Lung (tissue), 12 donors: ENCODE data around the gene NLRP8. TPM values are rescaled to one million over a fixed set of nuclear protein-coding genes. Genes with fewer than 3 reads are reported as not detected.
"Not testable (repeated sequence)": the region's sequence is repeated elsewhere in the genome, so short reads cannot be mapped to it uniquely, and the experiment has no call there.

Source experiments
- ATAC-seq: fragments of 200-7000 bp; cut with Tn5 transposase; one replicate; pipeline ENCODE4 v1.9.1; 2020; ENCODE audit warnings: moderate number of reproducible peaks; ENCODE audit not compliant: insufficient read depth, low FRiP score
- DNase-seq, 3 donors: peaks; one replicate each; pipeline ENCODE4 v3.0.0-alpha.2; 2013 to 2017
- H3K27ac ChIP-seq, 2 donors: one replicate each; pipeline ENCODE4 v1.5.1; 2013; ENCODE audit warnings: mild to moderate bottlenecking in 2 of 2, moderate library complexity in 2 of 2, control low read depth in 1 of 2, inconsistent platforms in 1 of 2, low read depth in 1 of 2, low read length in 1 of 2
- H3K27me3 ChIP-seq, 3 donors: one replicate each; pipeline ENCODE4 v1.5.1; 2013; ENCODE audit warnings: low read length in 2 of 3; ENCODE audit not compliant: control insufficient read depth in 3 of 3, insufficient read depth in 3 of 3
- H3K36me3 ChIP-seq, 4 donors: one replicate each; pipeline ENCODE4 v1.5.1; 2013; ENCODE audit warnings: low read length in 4 of 4, mild to moderate bottlenecking in 1 of 4, moderate library complexity in 1 of 4; ENCODE audit not compliant: control insufficient read depth in 4 of 4, insufficient read depth in 4 of 4
- H3K4me1 ChIP-seq, 5 donors: one replicate each; pipeline ENCODE4 v1.5.1; 2013; ENCODE audit warnings: low read length in 5 of 5, mild to moderate bottlenecking in 2 of 5, moderate library complexity in 1 of 5; ENCODE audit not compliant: control insufficient read depth in 5 of 5, insufficient read depth in 5 of 5
- H3K4me3 ChIP-seq: one replicate; pipeline ENCODE4 v1.5.1; 2013; ENCODE audit warnings: mild to moderate bottlenecking, control low read depth, moderate library complexity
- H3K9ac ChIP-seq, 2 donors: one replicate each; pipeline ENCODE4 v1.5.1; 2013; ENCODE audit warnings: low read length in 2 of 2, control low read depth in 1 of 2; ENCODE audit not compliant: insufficient read depth in 1 of 2
- H3K9me3 ChIP-seq, 4 donors: one replicate each; pipeline ENCODE4 v1.5.1; 2013; ENCODE audit warnings: low read length in 3 of 4, mild to moderate bottlenecking in 1 of 4, moderate library complexity in 1 of 4; ENCODE audit not compliant: control insufficient read depth in 4 of 4, insufficient read depth in 3 of 4
- CTCF ChIP-seq: IDR thresholded peaks from 2 replicates; pipeline ENCODE4 v1.5.1; 2012; ENCODE audit warnings: mild to moderate bottlenecking; ENCODE audit errors: control extremely low read depth, extremely low read depth
- whole genome bisulfite sequencing, 2 donors: extraction: QIAGEN DNeasy Blood & Tissue Kit; methylation state at CpG; one replicate each; pipeline ENCODE4 v1.1.7; 2013; 5-methylcytosine and 5-hydroxymethylcytosine counted together
- polyA plus RNA-seq, 2 donors: library from polyadenylated mRNA; stranded (reverse); fragments of 200-250 nt; gene quantifications; one replicate each; pipeline ENCODE4 v1.2.1, GENCODE V29; 2013
- total RNA-seq, 2 donors: library from RNA; depleted of rRNA in 1 of 2; stranded (reverse); fragments of >200 nt in 1 of 2; gene quantifications; one replicate each; pipeline ENCODE4 v1.2.1, GENCODE V29; 2014 to 2021
- donor health status: control.
- donor health status: control.
- donor health status: Bipolar disorder and iron deficiency.
- donor health status: healthy.
- donor health status: DM: yes; HTN: yes; CAD: no.

The NLRP8 gene
- total and polyA plus RNA-seq, 4 donors, result not detected

DNA sequence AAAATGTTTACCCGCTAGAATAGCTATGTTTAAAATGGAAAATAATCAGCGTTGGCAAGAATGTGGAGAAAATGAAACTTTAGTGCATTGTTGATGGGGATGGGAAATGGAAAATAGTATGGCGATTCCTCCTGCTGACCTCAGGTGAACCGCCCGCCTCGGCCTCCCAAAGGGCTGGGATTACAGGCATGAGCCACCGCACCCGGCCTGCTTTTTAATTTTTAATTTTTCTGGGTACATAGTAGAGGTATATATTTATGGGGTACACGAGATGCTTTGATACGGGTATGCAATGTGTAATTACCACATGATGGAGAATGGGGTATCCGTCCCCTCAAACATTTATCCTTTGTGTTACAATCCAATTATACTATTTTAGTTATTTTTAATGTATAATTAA lies 7.3 kb upstream of the NLRP8 start:
- no peaks in the 10 kb centered on the region for H3K4me1 ChIP-seq
- no peak for TF ChIP-seq CTCF
- DNase-seq, result no peak
- no peak for ATAC-seq
- no peak overlapping the region for H3K27ac ChIP-seq
- no peaks in the 10 kb centered on the region for H3K27me3 ChIP-seq
- no peak overlapping the region for H3K4me3 ChIP-seq
- H3K9ac ChIP-seq, result no peak overlapping the region
- WGBS, 2 donors, result 92 to 94% methylated on average over 11 of the region's 11 CpGs
- H3K36me3 ChIP-seq, result no peaks in the 10 kb centered on the region
- H3K9me3 ChIP-seq, result peaks cover 0 to 5% (median 0%) of the 10 kb centered on the region in 4 donors

GRCh38 chr19:55950566-55950965 lies 2.9 kb downstream of the NLRP8 start:
- WGBS, 2 donors, result 91 to 96% methylated on average over 19 of the region's 19 CpGs
- not testable (repeated sequence) for H3K36me3 ChIP-seq, H3K4me3 ChIP-seq, H3K9ac ChIP-seq, ATAC-seq, H3K27ac ChIP-seq, DNase-seq, H3K27me3 ChIP-seq, H3K4me1 ChIP-seq
- H3K9me3 ChIP-seq, result peaks cover 0 to 18% (median 7%) of the 10 kb centered on the region in 4 donors

DNA sequence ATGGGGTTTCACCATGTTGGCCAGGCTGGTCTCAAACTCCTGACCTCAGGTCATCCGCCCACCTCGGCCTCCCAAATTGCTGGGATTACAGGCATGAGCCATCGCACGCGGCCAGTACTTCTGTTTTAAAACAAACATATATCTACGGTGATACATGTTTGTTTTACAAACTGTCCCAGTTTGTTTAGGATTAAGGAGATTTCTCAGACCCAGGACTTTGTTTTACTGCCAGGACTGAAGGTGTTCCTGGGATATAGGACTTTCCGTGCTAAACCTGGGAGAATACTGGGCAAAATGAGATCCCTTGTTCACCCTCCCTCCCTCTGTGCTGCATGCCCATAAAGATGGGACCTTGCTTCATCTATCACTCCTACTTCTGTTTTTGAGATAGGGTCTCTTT lies 8.8 kb downstream of the NLRP8 start:
- no peaks in the 10 kb centered on the region for H3K36me3 ChIP-seq
- H3K4me1 ChIP-seq, result no peaks in the 10 kb centered on the region
- H3K4me3 ChIP-seq, result no peak overlapping the region
- WGBS, 2 donors, result 88 to 91% methylated on average over 7 of the region's 7 CpGs
- ATAC-seq (no peak), DNase-seq (no peak)
- peaks cover 0 to 5% (median under 1%) of the 10 kb centered on the region in 4 donors for H3K9me3 ChIP-seq
- no peak overlapping the region for H3K27ac ChIP-seq
- no peak for TF ChIP-seq CTCF
- no peak overlapping the region for H3K9ac ChIP-seq
- no peaks in the 10 kb centered on the region for H3K27me3 ChIP-seq

DNA sequence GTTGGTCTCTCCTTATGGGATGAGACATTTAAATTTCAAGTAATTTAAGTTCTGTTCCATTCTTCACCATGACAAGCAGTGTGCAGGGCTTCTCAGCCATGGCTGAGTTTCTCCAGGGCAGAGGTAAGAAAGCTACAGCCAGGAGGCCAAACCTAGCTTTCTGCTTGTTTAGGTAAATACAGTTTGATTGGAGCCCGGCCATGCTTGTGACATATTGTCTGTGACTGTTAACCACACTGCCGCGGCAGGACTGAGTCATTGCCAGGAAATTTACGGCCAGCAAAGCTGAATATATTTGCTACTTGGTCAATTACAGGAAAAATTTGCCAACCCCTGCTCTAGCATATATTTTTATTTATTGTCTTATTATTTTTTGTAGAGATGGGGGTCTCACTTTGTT lies 10.7 kb downstream of the NLRP8 start:
- TF ChIP-seq CTCF, result no peak

More for the DNA sequence above, 10.7 kb downstream of the NLRP8 start:
- peaks cover 0 to 7% (median under 1%) of the 10 kb centered on the region in 4 donors for H3K9me3 ChIP-seq
- H3K27ac ChIP-seq, result no peak overlapping the region
- no peak overlapping the region for H3K4me3 ChIP-seq
- DNase-seq (no peak), ATAC-seq (no peak)
- whole genome bisulfite sequencing, 2 donors, result 69 to 74% methylated on average over 4 of the region's 4 CpGs
- no peaks in the 10 kb centered on the region for H3K27me3 ChIP-seq
- H3K9ac ChIP-seq, result no peak overlapping the region
- no peaks in the 10 kb centered on the region for H3K36me3 ChIP-seq
- no peaks in the 10 kb centered on the region for H3K4me1 ChIP-seq
